Epithelial cell of proximal tubule (primary cell): ENCODE data around the gene ACOX3. TPM values are rescaled to one million over a fixed set of nuclear protein-coding genes. Genes with fewer than 3 reads are reported as not detected.
"Not testable (repeated sequence)": the region's sequence is repeated elsewhere in the genome, so short reads cannot be mapped to it uniquely, and the experiment has no call there.

Source experiments
- DNase-seq: peaks from one replicate; pipeline ENCODE4 v3.0.0-alpha.2; 2011; ENCODE audit warnings: low read depth
- H3K4me3 ChIP-seq: 2 replicates; pipeline ENCODE4 v1.5.1; 2011; ENCODE audit warnings: low read depth, mild to moderate bottlenecking, low read length
- CTCF ChIP-seq: conservative IDR thresholded peaks from 2 replicates; pipeline ENCODE4 v1.5.1; 2012; ENCODE audit warnings: low read depth, mild to moderate bottlenecking, low read length
- total RNA-seq: library from RNA; depleted of rRNA; stranded (reverse); fragments of >200 nt; gene quantifications from 2 replicates; pipeline ENCODE4 v1.2.3, GENCODE V29; 2015

Gene ACOX3
- total RNA-seq, 1 donor from 2014 or later: 10.5 TPM

- DNase-seq: no peak
- no peak overlapping the region for H3K4me3 ChIP-seq
- no peak for TF ChIP-seq CTCF
Observed at GRCh38 chr4:8345053-8345945, 95.2 kb downstream of the ACOX3 start.

GRCh38 chr4:8344377-8344776 is 96.1 kb downstream of the ACOX3 start:
- no peak overlapping the region for H3K4me3 ChIP-seq
- no peak for TF ChIP-seq CTCF
- DNase-seq: no peak

GRCh38 chr4:8343967-8344331 is 96.6 kb downstream of the ACOX3 start:
- TF ChIP-seq CTCF: no peak
- no peak overlapping the region for H3K4me3 ChIP-seq

GRCh38 chr4:8343262-8343966 is 97.1 kb downstream of the ACOX3 start:
- no peak for DNase-seq
- no peak for TF ChIP-seq CTCF

More at GRCh38 chr4:8343967-8344331, 96.6 kb downstream of the ACOX3 start:
- no peak for DNase-seq

GRCh38 chr4:8342651-8343261 is 97.8 kb downstream of the ACOX3 start:
- no peak for DNase-seq
- no peak overlapping the region for H3K4me3 ChIP-seq
- no peak for TF ChIP-seq CTCF

More at GRCh38 chr4:8343262-8343966, 97.1 kb downstream of the ACOX3 start:
- H3K4me3 ChIP-seq: no peak overlapping the region

- DNase-seq: no peak
- no peak overlapping the region for H3K4me3 ChIP-seq
- no peak for TF ChIP-seq CTCF
Observed at GRCh38 chr4:8341691-8342090, 98.8 kb downstream of the ACOX3 start.

- not testable (repeated sequence) for DNase-seq, H3K4me3 ChIP-seq
Observed at GRCh38 chr4:8341281-8341680, 99.2 kb downstream of the ACOX3 start.
